ENCODE data around the gene SGCA. TPM values are rescaled to one million over a fixed set of nuclear protein-coding genes. Genes with fewer than 3 reads are reported as not detected.

Gene SGCA
- total and polyA plus RNA-seq, 2 of the 8 experiments (the other 6 are each of a cell fraction or from before 2014, with no cell fraction given), result 0.12 TPM; not detected in 1

DNA sequence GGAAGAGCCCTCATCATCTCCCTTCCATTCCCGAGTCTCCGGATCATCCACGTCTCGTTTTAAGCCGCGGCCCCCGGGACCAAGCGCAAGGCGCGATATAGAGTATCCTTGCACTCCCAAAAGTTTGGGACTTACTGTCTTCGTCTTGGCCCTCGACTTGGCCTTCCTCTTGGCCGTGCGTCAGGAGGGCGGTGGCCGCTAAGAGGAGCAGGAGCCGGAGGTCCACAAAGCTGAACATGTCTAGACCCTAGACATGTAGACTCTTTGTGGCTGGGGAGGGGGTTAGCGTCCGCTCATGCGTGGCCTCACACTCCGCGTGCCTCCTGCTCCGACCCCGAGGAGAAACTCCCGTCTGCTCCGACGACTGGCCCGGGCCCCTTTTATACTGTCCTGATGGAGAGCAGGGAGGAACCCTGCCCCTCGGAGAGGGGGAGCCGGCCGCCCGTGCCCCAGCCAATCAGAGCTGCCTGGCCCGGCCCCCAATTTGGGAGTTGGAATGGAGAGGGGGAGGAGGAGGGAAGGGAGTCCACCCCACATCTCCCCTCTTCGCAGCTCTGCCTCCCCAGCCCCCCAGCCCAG is 35.6 kb downstream of the SGCA start, which contains the start of gene COL1A1:
Gene COL1A1 (minus strand): TSS at position 356 of the 579 bp plus-strand sequence. CDS start 118 bp downstream, at position 238.
- Histone ChIP-seq H3K27me3 (replicated peaks in 1 of 4; ENCODE audit: control insufficient read depth in 3 of 4, extremely low read depth in 1 of 4, insufficient read depth in 3 of 4, low read length in 3 of 4) (peaks cover 0 to 29% (median 15%) of the 10 kb centered on the region in 4 experiments; a peak in 5 of 7 replicates), H2BK20ac (ENCODE audit: low read length) (no peak within 1 kb of the TSS), H4K5ac (ENCODE audit: insufficient read length, low read depth, low read length) (peak within 1 kb of the TSS; percentile 45), H3K79me1 (ENCODE audit: low read depth, low read length) (no peaks in the 10 kb centered on the region), H3K14ac (ENCODE audit: insufficient read length) (no peak within 1 kb of the TSS), H2BK15ac (ENCODE audit: low read length) (peak within 1 kb of the TSS; percentile 46; the same call in 1 of the 2 replicates), H3K9ac (replicated peaks in 1 of 4; ENCODE audit: extremely low read depth in 1 of 4, low read depth in 3 of 4, low read length in 3 of 4) (no peak within 1 kb of the TSS; a peak in 1 of 7 replicates), H3K4ac (replicated peaks; ENCODE audit: insufficient read length, low read depth, low read length) (no peak within 1 kb of the TSS), H4K8ac (ENCODE audit: extremely low read depth, insufficient read depth, low read length) (no peak within 1 kb of the TSS; the same call in 1 of the 2 replicates), H4K20me1 (replicated peaks in 1 of 2; ENCODE audit: control insufficient read depth in 1 of 2, insufficient read depth in 2 of 2, low read length in 2 of 2) (peaks cover 0 to 4% of the 10 kb centered on the region in 2 experiments), H2BK12ac (ENCODE audit: low read depth, low read length) (peak within 1 kb of the TSS; percentile 75; the same call in 1 of the 2 replicates), H2BK5ac (ENCODE audit: low read depth, low read length) (0 out of 2 replicates have a peak within 1 kb of the TSS, but pooled peaks have one; percentile 60), H2AFZ (ENCODE audit: low read length) (no peak within 1 kb of the TSS), H3K36me3 (ENCODE audit: control insufficient read depth in 2 of 4, insufficient read depth in 4 of 4, low read length in 3 of 4) (peaks cover 7 to 20% (median 14%) of the 10 kb centered on the region in 4 experiments), H3K4me3 (ENCODE audit: extremely low read depth in 1 of 4, insufficient read depth in 2 of 4, low read depth in 3 of 4, low read length in 4 of 4) (peak within 1 kb of the TSS; percentile 49 to 72 (median 60)), H4K91ac (replicated peaks; ENCODE audit: insufficient read length, low read length) (peak within 1 kb of the TSS; percentile 36), H3K9me3 (ENCODE audit: insufficient read depth in 2 of 2, low read depth in 1 of 2, low read length in 1 of 2) (no peaks in the 10 kb centered on the region), H3K4me1 (replicated peaks in 1 of 4; ENCODE audit: control insufficient read depth in 3 of 4, insufficient read depth in 4 of 4, low read length in 3 of 4) (peaks cover 0 to 5% (median 1%) of the 10 kb centered on the region in 4 experiments; a peak in 5 of 7 replicates), H3K56ac (replicated peaks; ENCODE audit: insufficient read length, low read depth, low read length) (peak within 1 kb of the TSS; percentile 34), H3K23me2 (ENCODE audit: low read depth, low read length) (peaks cover 11% of the 10 kb centered on the region; the same call in 1 of the 2 replicates), H3K18ac (ENCODE audit: extremely low read depth, low read length) (peak within 1 kb of the TSS; percentile 60), H3K23ac (ENCODE audit: insufficient read length) (no peak within 1 kb of the TSS), H3K27ac (ENCODE audit: low read depth, low read length) (no peak within 1 kb of the TSS), H2AK5ac (ENCODE audit: low read depth, low read length) (no peak within 1 kb of the TSS), H3K4me2 (ENCODE audit: insufficient read depth in 1 of 2, low read depth in 2 of 2, low read length in 2 of 2) (peak within 1 kb of the TSS; percentile 64 to 88), H3K79me2 (ENCODE audit: control insufficient read depth in 1 of 2, insufficient read depth in 2 of 2, low read length in 2 of 2) (no peaks in the 10 kb centered on the region), H2BK120ac (replicated peaks; ENCODE audit: low read depth, low read length) (no peak within 1 kb of the TSS)
- ChIA-PET CTCF (ENCODE audit: partially characterized antibody) (interaction anchor here (0.6 to 24.4 kb wide), 35 partner anchors 13 to 652 kb away, joined by 3 to 1349 read pairs (median 7); partner anchors contain the start of genes LRRC59, PDK2, SGCA and TMEM92), POLR2A (ENCODE audit: partially characterized antibody) (interaction anchor here (0.8 to 4.5 kb wide), 12 partner anchors 10 to 134 kb away, joined by 3 to 22 read pairs (median 8); partner anchors contain the start of gene TMEM92)
- no peak for FAIRE-seq
- WGBS, 2 experiments (ENCODE audit: extremely low coverage in 1 of 2, insufficient coverage in 1 of 2, insufficient read length in 1 of 2, insufficient replicate concordance in 2 of 2, low coverage in 1 of 2, low lambda C conversion rate in 2 of 2, missing lambda C conversion rate in 1 of 2), result 20% methylated on average over 24 of the region's 34 CpGs; no CpG with 5 or more reads in 1 of the 2 experiments
- DNase-seq (ENCODE audit: low read depth in 1 of 2, low spot score in 2 of 2), result peak in 1 of 2 experiments; percentile 76
- no peak for TF ChIP-seq FOSL1 (IDR thresholded peaks at IDR 0.05; ENCODE audit: insufficient read depth, low read depth, low read length)
- TF ChIP-seq RNF2 (IDR thresholded peaks at IDR 0.05; ENCODE audit: borderline replicate concordance, low read depth, low read length, missing control alignments, poor library complexity, severe bottlenecking), result no peak
- TF ChIP-seq GTF2F1 (IDR thresholded peaks at IDR 0.05; ENCODE audit: borderline replicate concordance, low read depth, low read length), result no peak
- peak; percentile 68; the same call in 1 of the 2 replicates for TF ChIP-seq POLR2AphosphoS5 (IDR thresholded peaks at IDR 0.05; ENCODE audit: low read depth, low read length)
- no peak for TF ChIP-seq EZH2 (IDR thresholded peaks at IDR 0.05; ENCODE audit: low read depth, low read length, severe bottlenecking)
- TF ChIP-seq CBX8 (IDR thresholded peaks at IDR 0.05; ENCODE audit: borderline replicate concordance, low read depth, low read length), result no peak
- TF ChIP-seq JUND (IDR thresholded peaks at IDR 0.05; ENCODE audit: low read length), result no peak
- no peak for TF ChIP-seq EP300 (IDR thresholded peaks at IDR 0.05; ENCODE audit: borderline replicate concordance in 1 of 2, low read depth in 2 of 2, low read length in 2 of 2)
- TF ChIP-seq EGR1 (IDR thresholded peaks at IDR 0.05; ENCODE audit: borderline replicate concordance, low read depth, low read length), result no peak
- TF ChIP-seq E2F6 (IDR thresholded peaks at IDR 0.05), result peak; percentile 15; the same call in 1 of the 2 replicates
